GM12801 (cell line): Measurements from ENCODE around the gene OGFRL1.

Source experiments
- CTCF ChIP-seq: IDR thresholded peaks from one replicate; pipeline ENCODE4 v1.5.1; 2011; ENCODE audit warnings: control low read depth; ENCODE audit not compliant: insufficient read length; ENCODE audit errors: extremely low read depth

The OGFRL1 gene

GRCh38 chr6:71335544-71335943, 46.9 kb downstream of the OGFRL1 start:
- no peak for TF ChIP-seq CTCF

- no peak for TF ChIP-seq CTCF
Measured at GRCh38 chr6:71336901-71337300, 48.3 kb downstream of the OGFRL1 start.

GRCh38 chr6:71338540-71339316, 50.1 kb downstream of the OGFRL1 start:
- TF ChIP-seq CTCF: no peak

GRCh38 chr6:71342772-71343171, 54.2 kb downstream of the OGFRL1 start:
- no peak for TF ChIP-seq CTCF

- no peak for TF ChIP-seq CTCF
Measured at GRCh38 chr6:71345476-71346333, 57.1 kb downstream of the OGFRL1 start.

- TF ChIP-seq CTCF: no peak
Measured at GRCh38 chr6:71346334-71346694, 57.7 kb downstream of the OGFRL1 start.

- no peak for TF ChIP-seq CTCF
Measured at GRCh38 chr6:71347119-71347518, 58.5 kb downstream of the OGFRL1 start.
